ENCODE results near the gene PRRG2.

DNA sequence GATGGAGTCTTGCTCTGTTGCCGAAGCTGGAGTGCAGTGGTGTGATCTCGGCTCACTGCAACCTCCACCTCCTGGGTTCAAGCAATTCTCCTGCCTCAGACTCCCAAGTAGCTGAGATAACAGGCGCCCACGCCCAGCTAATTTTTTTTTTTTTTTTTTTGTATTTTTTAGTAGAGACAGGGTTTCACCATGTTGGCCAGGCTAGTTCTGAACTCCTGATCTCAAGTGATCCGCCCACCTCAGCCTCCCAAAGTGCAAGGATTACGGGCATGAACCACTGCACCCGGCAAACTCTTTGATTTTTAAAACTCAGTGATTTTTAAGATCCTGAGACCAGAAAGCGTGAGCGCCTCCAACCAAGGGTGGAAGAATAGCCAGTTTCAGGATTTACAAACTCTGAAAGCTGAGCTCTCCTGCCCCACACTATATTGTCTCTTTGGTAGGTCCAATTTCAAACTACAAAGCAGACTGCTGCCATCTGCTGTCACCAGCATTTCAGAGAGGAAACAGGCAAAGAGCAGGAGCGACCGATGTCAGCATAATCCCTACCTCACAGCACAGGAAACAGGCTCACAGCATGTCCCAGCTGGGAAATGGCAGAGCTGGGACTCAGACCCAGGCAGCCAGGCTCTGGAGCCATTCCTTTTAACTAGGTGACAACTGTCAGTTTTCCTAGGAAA, 10.0 kb upstream of the PRRG2 start:
- TF ChIP-seq SP1 (IDR thresholded peaks at IDR 0.05) (no peak), SP1 (CRISPR knock-in tag; IDR thresholded peaks at IDR 0.05) (no peak), AKNA (CRISPR knock-in tag; IDR thresholded peaks at IDR 0.05; ENCODE audit: borderline replicate concordance) (no peak), HDAC6 (IDR thresholded peaks at IDR 0.05; ENCODE audit: low read depth, low read length) (no peak), KLF6 (CRISPR knock-in tag; IDR thresholded peaks at IDR 0.05) (no peak), ZNF296 (CRISPR knock-in tag; conservative IDR thresholded peaks at IDR 0.05) (no peak), SATB2 (CRISPR knock-in tag; IDR thresholded peaks at IDR 0.05) (no peak)
- TF ChIP-seq, protein P1, sequence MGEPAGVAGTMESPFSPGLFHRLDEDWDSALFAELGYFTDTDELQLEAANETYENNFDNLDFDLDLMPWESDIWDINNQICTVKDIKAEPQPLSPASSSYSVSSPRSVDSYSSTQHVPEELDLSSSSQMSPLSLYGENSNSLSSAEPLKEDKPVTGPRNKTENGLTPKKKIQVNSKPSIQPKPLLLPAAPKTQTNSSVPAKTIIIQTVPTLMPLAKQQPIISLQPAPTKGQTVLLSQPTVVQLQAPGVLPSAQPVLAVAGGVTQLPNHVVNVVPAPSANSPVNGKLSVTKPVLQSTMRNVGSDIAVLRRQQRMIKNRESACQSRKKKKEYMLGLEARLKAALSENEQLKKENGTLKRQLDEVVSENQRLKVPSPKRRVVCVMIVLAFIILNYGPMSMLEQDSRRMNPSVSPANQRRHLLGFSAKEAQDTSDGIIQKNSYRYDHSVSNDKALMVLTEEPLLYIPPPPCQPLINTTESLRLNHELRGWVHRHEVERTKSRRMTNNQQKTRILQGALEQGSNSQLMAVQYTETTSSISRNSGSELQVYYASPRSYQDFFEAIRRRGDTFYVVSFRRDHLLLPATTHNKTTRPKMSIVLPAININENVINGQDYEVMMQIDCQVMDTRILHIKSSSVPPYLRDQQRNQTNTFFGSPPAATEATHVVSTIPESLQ (CRISPR knock-in tag; conservative IDR thresholded peaks at IDR 0.05) = no peak

All from HepG2 (cell line).